Measurements from ENCODE around the gene TBL1X.

The TBL1X gene

DNA sequence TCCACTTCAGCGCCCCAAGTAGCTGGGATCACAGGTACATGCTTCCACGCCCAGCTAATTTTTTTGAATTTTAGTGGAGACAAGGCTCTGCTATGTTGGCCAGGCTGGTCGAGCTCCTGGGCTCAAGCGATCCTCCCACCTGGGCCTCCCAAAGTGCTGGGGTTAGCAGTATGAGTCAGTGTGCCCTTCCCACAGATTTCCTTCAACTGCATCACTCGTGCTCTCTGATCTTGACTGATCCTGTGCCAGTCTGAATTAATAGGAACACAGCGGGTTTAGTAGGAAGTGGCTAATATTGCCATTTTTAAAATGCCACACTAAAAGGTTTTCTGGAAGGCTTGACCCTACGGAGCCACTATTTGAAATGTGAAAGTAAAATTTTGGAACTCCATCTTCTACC is 317.1 kb downstream of the TBL1X start:
- no peak for DNase-seq

DNA sequence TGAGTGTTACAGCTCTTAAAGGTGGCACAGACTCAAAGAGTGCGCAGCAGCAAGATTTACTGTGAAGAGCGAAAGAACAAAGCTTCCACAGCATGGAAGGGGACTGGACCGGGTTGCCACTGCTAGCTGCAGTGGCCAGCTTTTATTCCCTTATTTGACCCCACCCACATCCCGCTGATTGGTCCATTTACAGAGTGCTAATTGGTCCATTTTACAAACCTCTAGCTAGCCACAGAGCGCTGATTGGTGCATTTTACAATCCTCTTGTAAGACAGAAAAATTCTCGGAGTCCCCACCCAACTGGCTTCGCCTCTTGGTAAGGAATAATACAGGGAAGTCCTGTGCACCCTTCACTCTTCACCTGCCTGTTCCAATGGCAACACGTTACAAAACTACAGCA is 319.5 kb downstream of the TBL1X start:
- no peak for DNase-seq

DNA sequence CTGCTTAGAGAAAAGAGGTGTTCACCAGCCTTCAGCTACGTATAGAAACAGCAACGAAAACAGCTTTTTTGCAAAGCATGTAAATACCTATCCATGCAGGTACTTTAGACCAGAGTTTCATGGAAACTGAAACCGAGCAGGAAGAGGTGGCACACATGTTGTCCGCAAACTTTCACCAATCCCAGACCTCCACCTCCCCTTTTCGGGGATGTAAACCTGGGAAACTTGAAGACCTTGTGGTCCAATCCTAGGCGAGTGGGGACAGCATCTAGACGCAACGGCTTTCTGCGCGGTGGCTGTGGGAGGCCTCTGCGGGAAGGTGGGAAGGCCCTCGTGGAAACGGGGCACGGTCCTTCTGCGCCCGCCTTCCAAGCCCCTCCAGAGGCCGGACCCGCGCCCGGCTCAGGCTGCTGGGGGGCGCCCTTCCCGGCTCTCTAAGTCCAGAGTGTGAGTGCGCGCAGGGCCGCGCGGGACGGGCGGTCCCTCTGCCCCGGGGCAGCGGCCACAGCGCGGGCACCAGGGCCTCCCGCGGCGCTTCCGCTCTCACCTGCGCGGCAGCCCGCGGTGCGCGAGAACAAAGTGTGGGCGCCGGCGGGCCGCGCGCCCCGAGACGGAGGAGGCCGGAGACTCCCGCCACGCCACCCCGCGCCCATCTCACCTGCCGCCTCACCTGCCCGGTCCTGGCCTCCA is 320.5 kb downstream of the TBL1X start:
- no peak for DNase-seq

DNA sequence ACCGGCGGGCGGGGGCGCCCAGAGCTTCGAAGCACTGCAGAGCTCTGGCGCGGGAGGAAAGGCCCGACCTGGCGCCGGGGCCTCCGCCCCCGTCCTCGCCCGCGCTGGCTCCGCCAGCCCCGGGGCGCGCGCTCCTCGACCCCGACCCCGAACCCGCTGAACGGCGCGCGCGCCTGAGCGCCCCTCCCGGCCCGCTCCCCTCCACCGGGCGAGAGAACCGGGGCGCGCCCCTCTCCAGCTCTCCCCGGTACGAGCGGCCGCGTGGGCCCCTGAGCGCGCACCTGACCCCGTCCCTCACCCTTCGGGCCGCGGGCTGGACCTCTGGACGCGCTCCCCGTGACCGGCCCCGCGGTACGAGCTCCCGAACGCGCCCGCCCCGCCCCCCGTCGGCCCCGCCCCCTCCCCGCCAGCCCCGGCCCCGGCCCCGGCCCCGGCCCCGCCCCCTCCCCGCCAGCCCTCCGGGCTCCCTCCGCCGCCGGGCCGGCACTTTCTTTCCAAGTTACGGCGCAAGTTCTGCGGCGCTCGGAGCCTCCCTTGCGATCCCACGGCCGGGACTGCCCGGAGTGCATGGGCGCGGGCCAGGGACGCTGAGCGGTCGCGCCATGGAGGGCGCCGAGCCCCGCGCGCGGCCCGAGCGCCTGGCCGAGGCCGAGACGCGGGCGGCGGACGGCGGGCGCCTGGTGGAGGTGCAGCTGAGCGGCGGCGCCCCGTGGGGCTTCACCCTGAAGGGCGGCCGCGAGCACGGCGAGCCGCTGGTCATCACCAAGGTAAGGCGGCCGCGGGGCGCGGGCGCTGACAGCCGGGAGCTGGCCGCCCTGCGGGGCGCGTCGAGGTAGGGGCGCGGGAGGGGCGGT is 321.3 kb downstream of the TBL1X start, which contains the start of gene SHROOM2:
Gene SHROOM2 (plus strand): TSS at position 486 of the 854 bp plus-strand sequence. CDS start 117 bp downstream, at position 603.
- no peak for DNase-seq

DNA sequence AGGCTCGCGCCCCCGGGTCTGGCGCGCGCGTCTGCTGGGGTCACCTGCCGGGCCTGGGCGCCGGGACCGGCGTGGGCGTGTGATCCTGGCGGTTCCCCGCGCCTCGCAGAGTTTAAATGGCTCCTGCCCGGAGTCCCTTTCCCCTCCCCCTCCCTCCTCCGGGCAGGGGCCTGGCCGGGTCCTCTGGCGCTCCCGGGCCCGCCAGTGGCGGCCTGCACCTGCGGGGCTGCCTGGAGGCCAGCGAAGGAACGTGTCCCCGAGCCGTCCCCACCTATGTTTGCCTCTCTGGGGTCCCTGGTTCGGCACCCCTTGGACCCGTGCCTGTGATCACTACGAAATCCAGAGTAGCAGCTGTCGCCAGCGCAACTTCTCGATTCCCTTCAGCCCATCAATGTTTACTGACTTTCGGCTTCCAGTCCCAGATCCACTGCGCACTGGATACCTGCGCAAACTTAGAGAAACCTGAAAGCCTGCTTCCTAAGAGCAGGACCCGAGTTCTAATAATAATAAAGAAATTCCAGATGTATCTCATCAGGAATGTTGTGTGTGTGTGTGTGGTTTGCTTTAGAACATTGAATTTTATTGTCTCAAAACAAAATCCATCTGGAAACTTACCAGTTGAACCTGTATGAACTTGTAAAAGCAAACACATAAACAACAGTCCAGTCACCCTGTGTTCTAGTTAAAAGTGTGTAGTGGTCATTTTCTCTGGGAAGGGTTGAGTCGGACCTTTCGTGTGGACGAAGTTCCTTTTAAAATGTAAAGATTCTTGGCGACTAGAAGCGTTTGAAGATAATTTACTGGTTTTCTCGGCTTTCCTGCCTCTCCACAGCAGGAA is 322.2 kb downstream of the TBL1X start:
- no peak for DNase-seq

DNA sequence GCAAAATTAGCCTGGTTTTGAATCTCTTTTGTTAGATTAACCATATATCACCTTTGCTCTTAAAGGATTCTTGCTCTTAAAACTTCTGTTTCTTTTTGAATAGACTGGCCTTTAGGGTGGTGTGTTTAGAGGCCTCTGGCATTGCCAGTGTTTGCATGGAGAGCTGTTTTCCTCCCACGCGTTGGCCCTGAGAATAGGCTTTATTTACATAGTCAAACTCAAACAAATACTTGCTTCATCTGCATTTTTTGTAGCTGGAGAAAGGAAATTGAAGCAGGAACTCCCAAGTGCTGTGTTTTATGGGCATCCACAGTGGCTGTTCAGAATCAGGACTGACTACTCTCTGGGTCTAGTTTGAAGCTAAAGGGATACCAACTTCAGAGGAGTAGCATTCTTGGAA is 324.1 kb downstream of the TBL1X start:
- DNase-seq: no peak

DNA sequence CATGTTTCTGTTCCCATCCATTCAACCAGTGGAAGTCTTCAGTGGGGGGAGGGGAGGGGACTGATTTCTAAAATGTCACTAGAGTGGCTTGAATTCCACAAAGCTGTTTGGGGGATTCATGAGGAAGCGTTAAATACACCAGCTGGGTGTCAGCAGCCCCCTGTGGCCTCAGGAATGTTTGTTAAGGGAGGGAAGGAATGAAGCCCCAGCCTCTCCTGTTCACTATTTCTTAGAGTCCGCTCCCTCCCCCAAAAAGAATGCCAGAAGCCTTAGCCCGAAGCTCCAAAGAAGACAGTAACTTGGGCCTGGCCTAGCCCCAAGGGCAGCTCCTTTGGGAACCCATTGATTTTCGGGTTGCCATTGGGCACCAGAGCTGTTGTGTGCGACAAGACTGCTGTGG is 324.7 kb downstream of the TBL1X start:
- no peak for DNase-seq
